GM21515 (cell line): ENCODE measurements around the gene PPP4R3B.
"Not testable (repeated sequence)": the region's sequence is repeated elsewhere in the genome, so short reads cannot be mapped to it uniquely, and the experiment has no call there.

ENCODE experiments used
- ATAC-seq: cut with Tn5 transposase; IDR thresholded peaks from one replicate; pipeline ENCODE4 v1.9.1; 2021; ENCODE audit not compliant: unreplicated experiment

Gene PPP4R3B

GRCh38 chr2:55596795-55597194, 20.6 kb downstream of the PPP4R3B start:
- ATAC-seq: not testable (repeated sequence)

- no peak for ATAC-seq
Observed at GRCh38 chr2:55595536-55595935, 21.9 kb downstream of the PPP4R3B start.

GRCh38 chr2:55592130-55592529, 25.3 kb downstream of the PPP4R3B start:
- ATAC-seq: no peak

GRCh38 chr2:55590810-55591440, 26.5 kb downstream of the PPP4R3B start:
- ATAC-seq: no peak

- ATAC-seq: no peak
Observed at GRCh38 chr2:55585451-55586080, 31.9 kb downstream of the PPP4R3B start.

GRCh38 chr2:55581874-55582547, 35.4 kb downstream of the PPP4R3B start:
- no peak for ATAC-seq

GRCh38 chr2:55581435-55581834, 36.0 kb downstream of the PPP4R3B start:
- ATAC-seq: no peak

- ATAC-seq: not testable (repeated sequence)
Observed at GRCh38 chr2:55569002-55569401, 48.4 kb downstream of the PPP4R3B start.

GRCh38 chr2:55567298-55567697, 50.1 kb downstream of the PPP4R3B start:
- ATAC-seq: no peak

GRCh38 chr2:55565613-55566012, 51.8 kb downstream of the PPP4R3B start:
- ATAC-seq: no peak

GRCh38 chr2:55560855-55561254, 56.6 kb downstream of the PPP4R3B start:
- no peak for ATAC-seq

GRCh38 chr2:55556809-55557208, 60.6 kb downstream of the PPP4R3B start:
- no peak for ATAC-seq

GRCh38 chr2:55555977-55556376, 61.4 kb downstream of the PPP4R3B start:
- no peak for ATAC-seq

GRCh38 chr2:55553321-55553720, 64.1 kb downstream of the PPP4R3B start:
- ATAC-seq: no peak

GRCh38 chr2:55550368-55551102, 66.9 kb downstream of the PPP4R3B start:
- no peak for ATAC-seq

- not testable (repeated sequence) for ATAC-seq
Observed at GRCh38 chr2:55547679-55548078, 69.7 kb downstream of the PPP4R3B start.

GRCh38 chr2:55547001-55547400, 70.4 kb downstream of the PPP4R3B start:
- ATAC-seq: no peak

GRCh38 chr2:55530539-55531081, 86.8 kb downstream of the PPP4R3B start:
- no peak for ATAC-seq

- no peak for ATAC-seq
Observed at GRCh38 chr2:55526174-55526573, 91.2 kb downstream of the PPP4R3B start.

- no peak for ATAC-seq
Observed at GRCh38 chr2:55524884-55525437, 92.5 kb downstream of the PPP4R3B start.
